ENCODE measurements around the gene CDH4. TPM values are rescaled to one million over a fixed set of nuclear protein-coding genes. Genes with fewer than 3 reads are reported as not detected.

CDH4 gene
- total and polyA plus RNA-seq, 9 of the 15 experiments (the other 6 are each of a cell fraction or from before 2014, with no cell fraction given), result 0.04 TPM; not detected in 8

DNA sequence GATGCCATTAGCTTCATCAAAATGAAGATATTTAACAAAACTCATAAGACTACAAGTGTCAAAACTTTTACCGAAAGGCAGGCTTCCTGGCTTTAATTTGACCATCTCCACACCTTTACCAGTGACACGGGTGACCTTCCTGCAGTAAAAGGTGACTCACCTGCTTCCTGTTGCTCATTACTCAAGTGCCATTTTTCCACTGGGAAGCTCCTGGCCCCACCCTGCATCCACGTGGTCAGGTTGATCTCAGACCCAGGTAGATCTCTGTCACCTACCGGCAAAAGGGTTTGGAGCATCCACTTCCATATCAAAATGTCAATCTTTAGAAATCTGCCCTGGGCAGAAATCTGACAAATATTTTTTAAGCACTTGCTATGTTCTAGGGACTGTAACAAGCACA is 31.9 kb upstream of the CDH4 start:
- Histone ChIP-seq H3K27me3 (ENCODE audit: control insufficient read depth in 2 of 2, insufficient read depth in 2 of 2, low read length in 2 of 2) (peaks cover 0 to 13% of the 10 kb centered on the region in 2 experiments; a peak in 3 of 5 replicates), H3K4me2 (ENCODE audit: insufficient read depth, low read length) (no peak overlapping the region), H3K4me3 (no peak overlapping the region), H3K4me1 (replicated peaks in 1 of 2; ENCODE audit: control insufficient read depth in 2 of 2, insufficient read depth in 2 of 2, low read length in 2 of 2) (no peaks in the 10 kb centered on the region), H3K9me3 (replicated peaks; ENCODE audit: control insufficient read depth, insufficient read depth, low read depth, low read length) (no peaks in the 10 kb centered on the region), H3K27ac (ENCODE audit: extremely low read depth, low read depth, low read length) (no peak overlapping the region), H3K79me2 (ENCODE audit: control insufficient read depth, insufficient read depth, low read length) (no peaks in the 10 kb centered on the region), H3K9me1 (ENCODE audit: control insufficient read depth, insufficient read depth, low read length) (no peaks in the 10 kb centered on the region), H4K20me1 (replicated peaks; ENCODE audit: control insufficient read depth, insufficient read depth, low read length) (no peaks in the 10 kb centered on the region), H2AFZ (ENCODE audit: low read depth, low read length) (no peak overlapping the region), H3K9ac (ENCODE audit: insufficient read depth in 1 of 2, low read depth in 2 of 2, low read length in 2 of 2) (no peak overlapping the region), H3K36me3 (ENCODE audit: control insufficient read depth, insufficient read depth, low read length) (no peaks in the 10 kb centered on the region)
- TF ChIP-seq BRD9 (IDR thresholded peaks at IDR 0.05; ENCODE audit: low read depth, partially characterized antibody) (no peak), KHSRP (IDR thresholded peaks at IDR 0.05) (no peak), HINFP (tag; conservative IDR thresholded peaks at IDR 0.05; ENCODE audit: low read depth) (no peak), PHB (CRISPR knock-in tag; IDR thresholded peaks at IDR 0.05) (no peak)
- TF ChIP-seq, protein P1, sequence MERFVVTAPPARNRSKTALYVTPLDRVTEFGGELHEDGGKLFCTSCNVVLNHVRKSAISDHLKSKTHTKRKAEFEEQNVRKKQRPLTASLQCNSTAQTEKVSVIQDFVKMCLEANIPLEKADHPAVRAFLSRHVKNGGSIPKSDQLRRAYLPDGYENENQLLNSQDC (CRISPR knock-in tag; IDR thresholded peaks at IDR 0.05), result no peak
- in situ Hi-C loops (cut with MboI) (no loop called here), intact Hi-C loops (cut with micrococcal nuclease) (loop anchor here (10.0 kb wide), 1 partner anchor 1005 kb away; no protein-coding TSS in a partner anchor)
- CTCF ChIA-PET (ENCODE audit: low intra/inter-chr PET ratio), result no interaction called here
- POLR2A ChIA-PET, result no interaction called here
- ATAC-seq, result no peak
- 0% methylated on average over 4 of the region's 4 CpGs for WGBS (ENCODE audit: insufficient coverage, low coverage, missing lambda C conversion rate)
- no TSS peak for BruUV-seq (replicated peaks)
- FAIRE-seq, result no peak
- no peak for DNase-seq (ENCODE audit: extremely low read depth in 1 of 4, low spot score in 3 of 4)
